ENCODE measurements around the gene ZFYVE28. TPM values are rescaled to one million over a fixed set of nuclear protein-coding genes. Genes with fewer than 3 reads are reported as not detected.

Gene ZFYVE28
- total RNA-seq, 1 donor from 2014 or later, result 1.3 TPM

- Histone ChIP-seq H3K4me3 (ENCODE audit: low read depth, low read length) (no peak overlapping the region), H3K27me3 (ENCODE audit: control insufficient read depth, insufficient read depth, low read length) (no peaks in the 10 kb centered on the region), H3K36me3 (ENCODE audit: control insufficient read depth, insufficient read depth, low read length) (no peaks in the 10 kb centered on the region)
- no peak for TF ChIP-seq CTCF (IDR thresholded peaks at IDR 0.05; ENCODE audit: insufficient read depth, low read length, severe bottlenecking)
- no peak for FAIRE-seq
- no peak for DNase-seq (ENCODE audit: low read depth)
These were observed 46.5 kb downstream of the ZFYVE28 start for GRCh38 chr4:2371765-2372487.

GRCh38 chr4:2370597-2371320 lies 47.7 kb downstream of the ZFYVE28 start:
- TF ChIP-seq CTCF (IDR thresholded peaks at IDR 0.05; ENCODE audit: insufficient read depth, low read length, severe bottlenecking), result no peak
- FAIRE-seq (no peak), DNase-seq (ENCODE audit: low read depth) (no peak)
- Histone ChIP-seq H3K27me3 (ENCODE audit: control insufficient read depth, insufficient read depth, low read length) (no peaks in the 10 kb centered on the region), H3K36me3 (ENCODE audit: control insufficient read depth, insufficient read depth, low read length) (no peaks in the 10 kb centered on the region), H3K4me3 (ENCODE audit: low read depth, low read length) (no peak overlapping the region)

GRCh38 chr4:2368746-2369437 lies 49.6 kb downstream of the ZFYVE28 start:
- FAIRE-seq, result no peak

GRCh38 chr4:2367626-2368025 lies 50.8 kb downstream of the ZFYVE28 start:
- no peak for TF ChIP-seq CTCF (IDR thresholded peaks at IDR 0.05; ENCODE audit: insufficient read depth, low read length, severe bottlenecking)
- no peak for DNase-seq (ENCODE audit: low read depth)
- Histone ChIP-seq H3K4me3 (ENCODE audit: low read depth, low read length) (no peak overlapping the region), H3K27me3 (ENCODE audit: control insufficient read depth, insufficient read depth, low read length) (peaks cover 2% of the 10 kb centered on the region), H3K36me3 (ENCODE audit: control insufficient read depth, insufficient read depth, low read length) (no peaks in the 10 kb centered on the region)
- no peak for FAIRE-seq

More at GRCh38 chr4:2368746-2369437, 49.6 kb downstream of the ZFYVE28 start:
- no peak for DNase-seq (ENCODE audit: low read depth)
- Histone ChIP-seq H3K36me3 (ENCODE audit: control insufficient read depth, insufficient read depth, low read length) (no peaks in the 10 kb centered on the region), H3K27me3 (ENCODE audit: control insufficient read depth, insufficient read depth, low read length) (peaks cover 2% of the 10 kb centered on the region), H3K4me3 (ENCODE audit: low read depth, low read length) (no peak overlapping the region)
- no peak for TF ChIP-seq CTCF (IDR thresholded peaks at IDR 0.05; ENCODE audit: insufficient read depth, low read length, severe bottlenecking)

GRCh38 chr4:2366252-2367192 lies 51.9 kb downstream of the ZFYVE28 start:
- DNase-seq (ENCODE audit: low read depth) (no peak), FAIRE-seq (no peak)
- Histone ChIP-seq H3K27me3 (ENCODE audit: control insufficient read depth, insufficient read depth, low read length) (peaks cover 2% of the 10 kb centered on the region), H3K4me3 (ENCODE audit: low read depth, low read length) (no peak overlapping the region), H3K36me3 (ENCODE audit: control insufficient read depth, insufficient read depth, low read length) (no peaks in the 10 kb centered on the region)
- no peak for TF ChIP-seq CTCF (IDR thresholded peaks at IDR 0.05; ENCODE audit: insufficient read depth, low read length, severe bottlenecking)
